ENCODE data around the gene MRC2.

DNA sequence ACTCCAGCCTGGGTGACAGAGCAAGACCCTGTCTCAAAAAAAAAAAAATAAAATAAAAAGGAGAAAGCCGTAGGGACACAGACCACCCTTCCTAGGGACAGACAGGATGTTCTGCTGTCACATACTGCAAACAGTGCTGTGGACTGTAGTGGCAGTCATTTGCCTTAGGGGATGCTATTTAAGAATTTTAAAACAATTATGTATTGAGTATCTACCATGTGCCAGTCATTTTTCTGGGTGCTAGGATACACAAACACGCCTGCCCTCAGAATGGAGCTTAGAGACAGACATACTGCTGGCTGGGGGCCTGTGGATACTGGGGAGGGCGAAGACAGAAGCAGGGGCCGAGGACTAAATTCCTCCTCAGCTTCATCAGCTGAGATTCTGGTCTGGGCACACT is 45.5 kb downstream of the MRC2 start:
- TF ChIP-seq CTCF (IDR thresholded peaks at IDR 0.05; ENCODE audit: borderline replicate concordance, extremely low read depth, low read length, poor library complexity, severe bottlenecking) (no peak), EZH2 (IDR thresholded peaks at IDR 0.05; ENCODE audit: borderline replicate concordance, low read depth, low read length, severe bottlenecking) (no peak)
